ENCODE measurements around the gene CD6. TPM values are rescaled to one million over a fixed set of nuclear protein-coding genes. Genes with fewer than 3 reads are reported as not detected.

CD6 gene
- total and polyA plus RNA-seq, 2 donors from 2014 or later: 0.24 to 6.7 TPM

DNA sequence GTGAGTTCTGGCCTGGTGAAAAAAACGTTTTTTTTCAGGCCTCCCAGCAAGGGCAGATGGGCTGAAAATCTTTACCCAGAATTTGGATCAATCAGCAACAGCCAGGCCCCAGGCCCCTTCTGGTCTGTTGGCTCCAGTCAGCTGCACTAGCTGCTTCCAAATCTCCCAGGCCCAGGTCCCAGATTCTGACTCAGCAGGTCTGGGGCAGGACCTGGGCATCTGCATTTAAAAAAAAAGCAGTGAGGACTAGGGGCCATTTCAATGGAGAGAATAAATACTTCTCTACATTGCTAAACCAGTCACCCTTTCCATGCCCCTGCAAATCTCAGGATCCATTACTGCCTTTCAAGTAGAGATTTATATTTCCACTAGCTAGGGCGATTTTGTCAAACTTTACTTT, 23.8 kb upstream of the CD6 start:
- Histone ChIP-seq H3K9me3 (ENCODE audit: control insufficient read depth in 2 of 3, insufficient read depth in 1 of 3, low read length in 3 of 3) (no peaks in the 10 kb centered on the region), H3K27ac (ENCODE audit: low read depth in 2 of 2, low read length in 2 of 2) (no peak overlapping the region), H3K27me3 (ENCODE audit: control insufficient read depth, insufficient read depth, low read length) (no peaks in the 10 kb centered on the region), H3K4me3 (ENCODE audit: low read length in 3 of 3) (no peak overlapping the region), H3K9ac (ENCODE audit: low read length in 3 of 3) (no peak overlapping the region), H3K36me3 (ENCODE audit: control insufficient read depth in 2 of 3, insufficient read depth in 3 of 3, low read length in 3 of 3) (no peaks in the 10 kb centered on the region), H3K4me1 (ENCODE audit: control insufficient read depth in 2 of 3, insufficient read depth in 2 of 3, low read depth in 1 of 3, low read length in 3 of 3) (peaks cover 0 to 2% (median 0%) of the 10 kb centered on the region in 3 donors)
- DNase-seq (no peak), FAIRE-seq (no peak)
- intact Hi-C loops (cut with DNase I): no loop called here
- TF ChIP-seq, protein P1, sequence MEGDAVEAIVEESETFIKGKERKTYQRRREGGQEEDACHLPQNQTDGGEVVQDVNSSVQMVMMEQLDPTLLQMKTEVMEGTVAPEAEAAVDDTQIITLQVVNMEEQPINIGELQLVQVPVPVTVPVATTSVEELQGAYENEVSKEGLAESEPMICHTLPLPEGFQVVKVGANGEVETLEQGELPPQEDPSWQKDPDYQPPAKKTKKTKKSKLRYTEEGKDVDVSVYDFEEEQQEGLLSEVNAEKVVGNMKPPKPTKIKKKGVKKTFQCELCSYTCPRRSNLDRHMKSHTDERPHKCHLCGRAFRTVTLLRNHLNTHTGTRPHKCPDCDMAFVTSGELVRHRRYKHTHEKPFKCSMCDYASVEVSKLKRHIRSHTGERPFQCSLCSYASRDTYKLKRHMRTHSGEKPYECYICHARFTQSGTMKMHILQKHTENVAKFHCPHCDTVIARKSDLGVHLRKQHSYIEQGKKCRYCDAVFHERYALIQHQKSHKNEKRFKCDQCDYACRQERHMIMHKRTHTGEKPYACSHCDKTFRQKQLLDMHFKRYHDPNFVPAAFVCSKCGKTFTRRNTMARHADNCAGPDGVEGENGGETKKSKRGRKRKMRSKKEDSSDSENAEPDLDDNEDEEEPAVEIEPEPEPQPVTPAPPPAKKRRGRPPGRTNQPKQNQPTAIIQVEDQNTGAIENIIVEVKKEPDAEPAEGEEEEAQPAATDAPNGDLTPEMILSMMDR (IDR thresholded peaks at IDR 0.05; ENCODE audit: borderline replicate concordance, extremely low read depth, insufficient read depth): no peak

DNA sequence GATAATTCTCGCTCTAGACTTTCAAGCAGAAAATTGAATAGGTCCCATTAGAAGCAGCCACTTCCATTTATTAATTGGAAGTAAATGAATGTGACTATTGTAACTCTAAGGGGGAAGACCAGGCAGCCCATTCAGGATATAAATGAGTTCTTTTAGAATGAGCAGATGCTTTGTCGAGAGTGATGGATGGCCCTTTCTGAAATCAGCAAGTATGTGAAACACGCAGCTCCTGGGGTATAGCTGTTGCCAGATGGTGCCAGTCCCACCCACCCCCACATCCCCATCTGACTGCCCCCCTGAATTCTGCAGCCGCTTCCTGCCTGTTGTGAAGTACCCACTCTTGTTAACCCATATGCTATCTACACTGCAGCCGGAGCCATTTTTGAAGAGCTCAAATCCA, 23.2 kb upstream of the CD6 start:
- Histone ChIP-seq H3K4me1 (ENCODE audit: control insufficient read depth in 2 of 3, insufficient read depth in 2 of 3, low read depth in 1 of 3, low read length in 3 of 3) (peaks cover 0 to 2% (median 0%) of the 10 kb centered on the region in 3 donors), H3K9me3 (ENCODE audit: control insufficient read depth in 2 of 3, insufficient read depth in 1 of 3, low read length in 3 of 3) (no peaks in the 10 kb centered on the region), H3K27me3 (ENCODE audit: control insufficient read depth, insufficient read depth, low read length) (no peaks in the 10 kb centered on the region), H3K4me3 (ENCODE audit: low read length in 3 of 3) (no peak overlapping the region), H3K27ac (ENCODE audit: low read depth in 2 of 2, low read length in 2 of 2) (no peak overlapping the region), H3K36me3 (ENCODE audit: control insufficient read depth in 2 of 3, insufficient read depth in 3 of 3, low read length in 3 of 3) (no peaks in the 10 kb centered on the region), H3K9ac (ENCODE audit: low read length in 3 of 3) (no peak overlapping the region)
- DNase-seq (no peak), FAIRE-seq (no peak)
- intact Hi-C loops (cut with DNase I): no loop called here
- TF ChIP-seq, protein P1 (IDR thresholded peaks at IDR 0.05; ENCODE audit: borderline replicate concordance, extremely low read depth, insufficient read depth): no peak

DNA sequence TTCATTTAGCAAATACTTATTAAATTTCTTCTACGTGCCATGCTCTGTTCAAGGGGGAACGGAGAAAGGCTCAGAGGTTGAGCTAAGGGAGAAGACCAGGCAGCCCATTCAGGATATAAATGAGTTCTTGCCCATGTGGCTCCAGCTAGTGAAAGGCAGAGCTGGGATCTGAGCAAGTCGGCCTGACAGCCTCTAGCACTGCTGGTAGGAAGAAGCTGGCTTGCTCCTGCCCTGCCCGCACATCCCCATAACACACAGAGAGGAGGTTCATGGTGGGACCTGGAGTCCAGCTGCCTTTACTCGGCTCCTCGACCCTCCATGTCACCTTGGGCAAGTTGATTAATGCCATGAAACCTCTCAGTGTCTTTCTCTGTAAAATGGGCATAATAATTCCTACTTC, 21.5 kb upstream of the CD6 start:
- peaks cover 0 to 2% (median 0%) of the 10 kb centered on the region in 3 donors for H3K4me1 ChIP-seq (ENCODE audit: control insufficient read depth in 2 of 3, insufficient read depth in 2 of 3, low read depth in 1 of 3, low read length in 3 of 3)
- no peaks in the 10 kb centered on the region for H3K27me3 ChIP-seq (ENCODE audit: control insufficient read depth, insufficient read depth, low read length)
- no peak overlapping the region for H3K9ac ChIP-seq (ENCODE audit: low read length in 3 of 3)
- intact Hi-C loops (cut with DNase I): no loop called here
- no peak overlapping the region for H3K27ac ChIP-seq (ENCODE audit: low read depth in 2 of 2, low read length in 2 of 2)
- no peaks in the 10 kb centered on the region for H3K9me3 ChIP-seq (ENCODE audit: control insufficient read depth in 2 of 3, insufficient read depth in 1 of 3, low read length in 3 of 3)
- no peak for FAIRE-seq
- no peak for DNase-seq
- H3K4me3 ChIP-seq (ENCODE audit: low read length in 3 of 3): no peak overlapping the region
- H3K36me3 ChIP-seq (ENCODE audit: control insufficient read depth in 2 of 3, insufficient read depth in 3 of 3, low read length in 3 of 3): no peaks in the 10 kb centered on the region
- TF ChIP-seq, protein P1 (IDR thresholded peaks at IDR 0.05; ENCODE audit: borderline replicate concordance, extremely low read depth, insufficient read depth): no peak
